Sigmoid colon (tissue), 7 donors: Measurements from ENCODE around the gene CACNA1G. TPM values are rescaled to one million over a fixed set of nuclear protein-coding genes. Genes with fewer than 3 reads are reported as not detected.

Experiments used
- DNase-seq: peaks from one replicate; pipeline ENCODE4 v3.0.0-alpha.2; 2019
- H3K27ac ChIP-seq, 4 donors: fragments of 200-600 bp; sonication (generic); one replicate each; pipeline ENCODE4 v1.5.1; 2016 to 2019; ENCODE audit warnings: mild to moderate bottlenecking in 1 of 4
- H3K27me3 ChIP-seq, 3 donors: fragments of 200-600 bp; sonication (generic); one replicate each; pipeline ENCODE4 v1.5.1; 2019; ENCODE audit warnings: mild to moderate bottlenecking in 1 of 3
- H3K36me3 ChIP-seq, 4 donors: fragments of 200-600 bp; sonication (generic); one replicate each; pipeline ENCODE4 v1.5.1; 2016 to 2019
- H3K4me1 ChIP-seq, 4 donors: fragments of 200-600 bp; sonication (generic); one replicate each; pipeline ENCODE4 v1.5.1; 2017 to 2019
- H3K4me3 ChIP-seq, 4 donors: fragments of 200-600 bp; sonication (generic); one replicate each; pipeline ENCODE4 v1.5.1; 2017 to 2019; ENCODE audit warnings: mild to moderate bottlenecking in 2 of 4, moderate library complexity in 1 of 4
- H3K9me3 ChIP-seq, 4 donors: fragments of 200-600 bp in 3 of 4; sonication (generic) in 3 of 4; one replicate each; pipeline versions ENCODE4 v1.5.1 to v1.6.1; 2013 to 2019
- CTCF ChIP-seq, 4 experiments: fragments of 450-650 bp in 3 of 4; fragments of 200-600 bp in 1 of 4; IDR thresholded peaks; one replicate each; pipeline ENCODE4 v1.5.1; 2016 to 2019; ENCODE audit warnings: antibody characterized with exemption in 4 of 4, mild to moderate bottlenecking in 3 of 4, moderate library complexity in 2 of 4
- EP300 ChIP-seq, 4 donors: sonication (generic); formaldehyde crosslinking; IDR thresholded peaks; one replicate each; pipeline ENCODE4 v1.6.1; 2017; ENCODE audit warnings: antibody characterized with exemption in 4 of 4
- POLR2A ChIP-seq, 2 donors: fragments of 450-650 bp; IDR thresholded peaks; one replicate each; pipeline ENCODE4 v1.6.1; 2016; ENCODE audit warnings: antibody characterized with exemption in 2 of 2, mild to moderate bottlenecking in 2 of 2, moderate library complexity in 2 of 2
- POLR2AphosphoS5 ChIP-seq, 4 donors: sonication (generic); formaldehyde crosslinking; IDR thresholded peaks; one replicate each; pipeline ENCODE4 v1.6.1; 2017; ENCODE audit warnings: antibody characterized with exemption in 4 of 4
- WGBS, 2 donors: extraction: QIAGEN DNeasy Blood & Tissue Kit; methylation state at CpG; one replicate each; pipeline ENCODE4 v1.1.7; 2013; 5-methylcytosine and 5-hydroxymethylcytosine counted together
- intact Hi-C: fragments of 100-400 bp; cut with DNase I; formaldehyde crosslinking; loops from one replicate; pipeline ENCODE4 v1.15.1; 2023
- polyA plus RNA-seq, 3 donors: library from polyadenylated mRNA; stranded (reverse); fragments of 200-250 nt; gene quantifications; one replicate each; pipeline ENCODE4 v1.2.3, GENCODE V29; 2013
- total RNA-seq, 4 donors: library from RNA; depleted of rRNA; stranded (reverse); fragments of >200 nt; gene quantifications; one replicate each; pipeline ENCODE4 v1.1.0, GENCODE V29; 2016
- donor health status: healthy with polysubstance abuse.
- donor health status: Bipolar disorder and iron deficiency.
- donor health status: healthy.

CACNA1G gene
- total and polyA plus RNA-seq, 7 donors = under 0.01 to 1.4 (median 0.34) TPM; not detected in 1

- Histone ChIP-seq H3K4me1 (no peaks in the 10 kb centered on the region), H3K4me3 (no peak overlapping the region), H3K36me3 (no peaks in the 10 kb centered on the region), H3K27ac (no peak overlapping the region), H3K27me3 (peaks cover 0 to 11% (median 0%) of the 10 kb centered on the region in 3 donors), H3K9me3 (no peaks in the 10 kb centered on the region)
- no peak for DNase-seq
- intact Hi-C loops = no loop called here
- TF ChIP-seq POLR2AphosphoS5 (IDR thresholded peaks at IDR 0.05) = no peak
- no peak for TF ChIP-seq CTCF (IDR thresholded peaks at IDR 0.05)
- TF ChIP-seq POLR2A (IDR thresholded peaks at IDR 0.05) = no peak
- TF ChIP-seq EP300 (IDR thresholded peaks at IDR 0.05) = no peak
- 80 to 83% methylated on average over 6 of the region's 6 CpGs for WGBS, 2 donors
Observed at GRCh38 chr17:50611634-50612033, 51.1 kb downstream of the CACNA1G start.

- 83 to 90% methylated on average over 12 of the region's 12 CpGs for WGBS, 2 donors
Observed at GRCh38 chr17:50612281-50612680, 51.8 kb downstream of the CACNA1G start.

GRCh38 chr17:50613007-50613992 lies 52.8 kb downstream of the CACNA1G start:
- Histone ChIP-seq H3K4me1 (no peaks in the 10 kb centered on the region), H3K27ac (no peak overlapping the region), H3K36me3 (no peaks in the 10 kb centered on the region), H3K9me3 (no peaks in the 10 kb centered on the region), H3K4me3 (no peak overlapping the region), H3K27me3 (peaks cover 0 to 8% (median 0%) of the 10 kb centered on the region in 3 donors)
- TF ChIP-seq CTCF (IDR thresholded peaks at IDR 0.05) (no peak), POLR2AphosphoS5 (IDR thresholded peaks at IDR 0.05) (no peak), EP300 (IDR thresholded peaks at IDR 0.05) (no peak), POLR2A (IDR thresholded peaks at IDR 0.05) (no peak)
- WGBS, 2 donors = 63 to 83% methylated on average over 26 of the region's 26 CpGs
- intact Hi-C loops = no loop called here
- DNase-seq = no peak

More at GRCh38 chr17:50612281-50612680, 51.8 kb downstream of the CACNA1G start:
- peaks cover 0 to 8% (median 0%) of the 10 kb centered on the region in 3 donors for H3K27me3 ChIP-seq
- H3K36me3 ChIP-seq = no peaks in the 10 kb centered on the region
- H3K4me3 ChIP-seq = no peak overlapping the region
- no peaks in the 10 kb centered on the region for H3K9me3 ChIP-seq
- no peak for TF ChIP-seq EP300 (IDR thresholded peaks at IDR 0.05)
- TF ChIP-seq CTCF (IDR thresholded peaks at IDR 0.05) = no peak
- TF ChIP-seq POLR2A (IDR thresholded peaks at IDR 0.05) = no peak
- TF ChIP-seq POLR2AphosphoS5 (IDR thresholded peaks at IDR 0.05) = no peak
- intact Hi-C loops = no loop called here
- H3K4me1 ChIP-seq = no peaks in the 10 kb centered on the region
- no peak for DNase-seq
- H3K27ac ChIP-seq = no peak overlapping the region

GRCh38 chr17:50614471-50615051 lies 54.0 kb downstream of the CACNA1G start:
- H3K4me1 ChIP-seq = no peaks in the 10 kb centered on the region
- WGBS, 2 donors = 78 to 87% methylated on average over 11 of the region's 11 CpGs
- peaks cover 0 to 4% (median 0%) of the 10 kb centered on the region in 3 donors for H3K27me3 ChIP-seq
- DNase-seq = no peak
- H3K4me3 ChIP-seq = no peak overlapping the region
- intact Hi-C loops = no loop called here
- TF ChIP-seq CTCF (IDR thresholded peaks at IDR 0.05) (no peak), EP300 (IDR thresholded peaks at IDR 0.05) (no peak), POLR2AphosphoS5 (IDR thresholded peaks at IDR 0.05) (no peak), POLR2A (IDR thresholded peaks at IDR 0.05) (no peak)
- no peaks in the 10 kb centered on the region for H3K36me3 ChIP-seq
- no peaks in the 10 kb centered on the region for H3K9me3 ChIP-seq
- H3K27ac ChIP-seq = no peak overlapping the region
